Keratinocyte (primary cell): ENCODE measurements around the gene COL4A5. TPM values are rescaled to one million over a fixed set of nuclear protein-coding genes. Genes with fewer than 3 reads are reported as not detected.

ENCODE experiments used
- DNase-seq: peaks from one replicate; pipeline ENCODE4 v3.0.0-alpha.2; 2011; ENCODE audit warnings: low read depth, missing footprints, low spot score
- FAIRE-seq: peaks from 2 replicates; lab custom pipeline; 2011; peaks lifted over from hg19 to GRCh38; lab: Jason Lieb, UNC
- H2AFZ ChIP-seq: 2 replicates; pipeline ENCODE4 v1.6.0; 2012; ENCODE audit warnings: low read length, control low read depth, inconsistent platforms; ENCODE audit not compliant: control insufficient read depth
- H3K27ac ChIP-seq: 2 replicates; pipeline ENCODE4 v1.5.1; 2011; ENCODE audit warnings: low read length; ENCODE audit not compliant: control insufficient read depth, insufficient read depth
- H3K27me3 ChIP-seq: 3 replicates; pipeline ENCODE4 v1.6.0; 2011; ENCODE audit warnings: low read length; ENCODE audit not compliant: control insufficient read depth, insufficient read depth; ENCODE audit errors: extremely low read depth
- H3K36me3 ChIP-seq, 2 experiments: 2 replicates in 1 of 2; 3 replicates in 1 of 2; pipeline ENCODE4 v1.5.1; 2011; ENCODE audit warnings: low read length in 2 of 2, mild to moderate bottlenecking in 1 of 2; ENCODE audit not compliant: control insufficient read depth in 2 of 2, insufficient read depth in 2 of 2; ENCODE audit errors: extremely low read depth in 1 of 2
- H3K4me1 ChIP-seq: 3 replicates; pipeline ENCODE4 v1.5.1; 2011; ENCODE audit warnings: low read length; ENCODE audit not compliant: control insufficient read depth, insufficient read depth; ENCODE audit errors: extremely low read depth
- H3K4me2 ChIP-seq: 3 replicates; pipeline ENCODE4 v1.6.0; 2011; ENCODE audit warnings: low read depth, low read length; ENCODE audit not compliant: control insufficient read depth, insufficient read depth; ENCODE audit errors: extremely low read depth
- H3K4me3 ChIP-seq, 3 experiments: fragments of 200-600 bp in 1 of 3; sonication (generic) in 1 of 3; 2 replicates in 2 of 3; 3 replicates in 1 of 3; pipeline ENCODE4 v1.5.1; 2011 to 2016; ENCODE audit warnings: low read length in 3 of 3, mild to moderate bottlenecking in 3 of 3, control low read depth in 2 of 3, inconsistent platforms in 1 of 3, low read depth in 1 of 3, mixed read lengths in 1 of 3, mixed run types in 1 of 3, moderate library complexity in 1 of 3; ENCODE audit not compliant: control insufficient read depth in 2 of 3, insufficient read depth in 2 of 3; ENCODE audit errors: extremely low read depth in 1 of 3
- H3K79me2 ChIP-seq: 2 replicates; pipeline ENCODE4 v1.6.0; 2012; ENCODE audit warnings: low read length; ENCODE audit not compliant: control insufficient read depth, insufficient read depth
- H3K9ac ChIP-seq: 3 replicates; pipeline ENCODE4 v1.6.0; 2011; ENCODE audit warnings: low read length; ENCODE audit not compliant: control insufficient read depth, insufficient read depth; ENCODE audit errors: extremely low read depth
- H3K9me1 ChIP-seq: 3 replicates; pipeline ENCODE4 v1.6.0; 2011; ENCODE audit warnings: low read length; ENCODE audit not compliant: control insufficient read depth, insufficient read depth; ENCODE audit errors: extremely low read depth
- H3K9me3 ChIP-seq: 2 replicates; pipeline ENCODE4 v1.5.1; 2012; ENCODE audit warnings: low read depth, low read length; ENCODE audit not compliant: control insufficient read depth
- H4K20me1 ChIP-seq: 3 replicates; pipeline ENCODE4 v1.6.0; 2011; ENCODE audit warnings: low read length; ENCODE audit not compliant: control insufficient read depth, insufficient read depth; ENCODE audit errors: extremely low read depth
- CTCF ChIP-seq, 3 experiments: IDR thresholded peaks in 1 of 3; conservative IDR thresholded peaks in 1 of 3; optimal IDR thresholded peaks in 1 of 3; 2 replicates in 2 of 3; 3 replicates in 1 of 3; pipeline versions ENCODE3 to v1.5.1; 2011; ENCODE audit warnings: low read length in 3 of 3, mild to moderate bottlenecking in 3 of 3, moderate library complexity in 2 of 3, control low read depth in 1 of 3, inconsistent platforms in 1 of 3; ENCODE audit not compliant: insufficient read depth in 2 of 3; ENCODE audit errors: extremely low read depth in 1 of 3
- EZH2 ChIP-seq: IDR thresholded peaks from one replicate; pipeline ENCODE4 v1.6.1; 2012; ENCODE audit warnings: inconsistent platforms, mild to moderate bottlenecking, low read length, moderate library complexity
- dilution Hi-C: fragments of 300-500 bp; cut with MboI; formaldehyde crosslinking; loops from one replicate; pipeline ENCODE4 v1.7.0; 2020; ENCODE audit warnings: low sequenced_read_pairs; ENCODE audit not compliant: extremely low pct_ligation_motif_present
- polyA plus RNA-seq, 5 experiments: library from polyadenylated mRNA; depleted of rRNA in 3 of 5; stranded (reverse) in 3 of 5; stranded (forward) in 1 of 5; unstranded in 1 of 5; fragments of >200 nt; gene quantifications; 1 replicate in 1 of 5; 2 replicates in 3 of 5; 3 replicates in 1 of 5; pipeline versions ENCODE4 v1.2.1 to v1.2.3, GENCODE V29; 2011 to 2012; ENCODE audit warnings: missing spikeins in 2 of 5, low read depth in 1 of 5, low replicate concordance in 1 of 5

Gene COL4A5
- polyA plus RNA-seq, 1 donor (not counting 4 experiments of a cell fraction or from before 2014, with no cell fraction given) = 53.2 TPM

- TF ChIP-seq CTCF (optimal IDR thresholded peaks at IDR 0.05 in 1 of 3, IDR thresholded peaks at IDR 0.05 in 1 of 3, conservative IDR thresholded peaks at IDR 0.05 in 1 of 3; ENCODE audit: extremely low read depth in 1 of 3, insufficient read depth in 2 of 3, low read length in 3 of 3) = no peak
- no peak for TF ChIP-seq EZH2
- Histone ChIP-seq H3K4me2 (no peak overlapping the region), H3K9me3 (no peaks in the 10 kb centered on the region), H3K9me1 (no peaks in the 10 kb centered on the region), H3K9ac (no peak overlapping the region), H3K27ac (no peak overlapping the region), H3K36me3 (no peaks in the 10 kb centered on the region), H3K79me2 (peaks cover 7% of the 10 kb centered on the region), H4K20me1 (no peaks in the 10 kb centered on the region), H3K4me1 (no peaks in the 10 kb centered on the region), H2AFZ (no peak overlapping the region), H3K27me3 (no peaks in the 10 kb centered on the region), H3K4me3 (no peak overlapping the region)
- dilution Hi-C loops = no loop called here
- no peak for DNase-seq
- no peak for FAIRE-seq
Observed at GRCh38 chrX:108494406-108495090, 54.9 kb downstream of the COL4A5 start.

- Histone ChIP-seq H3K4me1 (peaks cover 24% of the 10 kb centered on the region), H3K4me2 (no peak overlapping the region), H3K27me3 (peaks cover under 1% of the 10 kb centered on the region), H2AFZ (no peak overlapping the region), H3K4me3 (no peak overlapping the region), H3K27ac (no peak overlapping the region), H3K79me2 (peaks cover 2% of the 10 kb centered on the region), H4K20me1 (no peaks in the 10 kb centered on the region), H3K36me3 (no peaks in the 10 kb centered on the region), H3K9me1 (no peaks in the 10 kb centered on the region), H3K9ac (no peak overlapping the region), H3K9me3 (no peaks in the 10 kb centered on the region)
- no peak for DNase-seq
- dilution Hi-C loops = no loop called here
- TF ChIP-seq CTCF (optimal IDR thresholded peaks at IDR 0.05 in 1 of 3, IDR thresholded peaks at IDR 0.05 in 1 of 3, conservative IDR thresholded peaks at IDR 0.05 in 1 of 3; ENCODE audit: extremely low read depth in 1 of 3, insufficient read depth in 2 of 3, low read length in 3 of 3) (no peak), EZH2 (no peak)
- FAIRE-seq = no peak
Observed at GRCh38 chrX:108511721-108512120, 72.1 kb downstream of the COL4A5 start.
